HepG2 (cell line): ENCODE measurements around the gene TRIM66. TPM values are rescaled to one million over a fixed set of nuclear protein-coding genes. Genes with fewer than 3 reads are reported as not detected.
A peak's percentile ranks its signal among the peaks of the same experiment; 100 is the strongest.

Source experiments
- ATAC-seq: fragments of 200-7000 bp; cut with Tn5 transposase; 3 replicates; pipeline ENCODE4 v1.9.1; 2020; ENCODE audit warnings: mild to moderate bottlenecking, moderate library complexity
- BruUV-seq: library from RNA; stranded (reverse); fragments of 400-500 nt; replicated peaks from 2 replicates; lab custom pipeline; 2021; lab: Mats Ljungman, UMichigan
- CTCF ChIA-PET: fragments of 300-600 bp; formaldehyde crosslinking; extraction: SDS; loops from one replicate; lab custom pipeline; 2021; ENCODE audit warnings: low total read pairs, inconsistent platforms, low intra/inter-chr PET ratio; lab: Yijun Ruan, JAX
- POLR2A ChIA-PET: fragments of 350-600 bp; sonication (Branson Sonifier 250); formaldehyde crosslinking; loops from one replicate; lab custom pipeline; 2020; ENCODE audit warnings: antibody characterized with exemption, inconsistent platforms; lab: Yijun Ruan, JAX
- DNase-seq: peaks from one replicate; pipeline ENCODE4 v3.0.0-alpha.2; 2015; ENCODE audit warnings: low spot score
- FAIRE-seq: peaks from 3 replicates; lab custom pipeline; 2011; peaks lifted over from hg19 to GRCh38; lab: Jason Lieb, UNC
- H2AFZ ChIP-seq: one replicate; pipeline ENCODE4 v1.6.1; 2011; ENCODE audit warnings: low read length, inconsistent platforms
- H3K27ac ChIP-seq: fragments of 300-600 bp; 3 replicates; pipeline ENCODE4 v1.8.0; 2011; ENCODE audit warnings: mixed run types, mild to moderate bottlenecking, mixed read lengths, low read length, inconsistent platforms; ENCODE audit not compliant: insufficient read depth; ENCODE audit errors: extremely low read length
- H3K27me3 ChIP-seq, 2 experiments: fragments of 200-600 bp in 1 of 2; 2 replicates in 1 of 2; 3 replicates in 1 of 2; pipeline versions ENCODE4 v1.6.0 to v1.8.0; 2011; ENCODE audit warnings: low read length in 2 of 2, mild to moderate bottlenecking in 2 of 2, moderate library complexity in 2 of 2, inconsistent platforms in 1 of 2; ENCODE audit not compliant: insufficient read depth in 2 of 2, control insufficient read depth in 1 of 2
- H3K36me3 ChIP-seq, 2 experiments: fragments of 200-600 bp in 1 of 2; replicated peaks in 1 of 2; 2 replicates in 1 of 2; 3 replicates in 1 of 2; pipeline versions ENCODE4 v1.5.1 to v1.8.0; 2011; ENCODE audit warnings: low read length in 2 of 2, inconsistent platforms in 1 of 2; ENCODE audit not compliant: insufficient read depth in 2 of 2, control insufficient read depth in 1 of 2
- H3K4me1 ChIP-seq: 2 replicates; pipeline ENCODE4 v1.5.1; 2012; ENCODE audit warnings: low read length, inconsistent platforms; ENCODE audit not compliant: insufficient read depth
- H3K4me2 ChIP-seq: 2 replicates; pipeline ENCODE4 v1.6.0; 2011; ENCODE audit warnings: low read depth, low read length, inconsistent platforms
- H3K4me3 ChIP-seq, 3 experiments: fragments of 200-600 bp in 1 of 3; sonication (generic), shearing (Covaris generic) in 1 of 3; replicated peaks in 1 of 3; 2 replicates each; pipeline ENCODE4 v1.5.1; 2011 to 2016; ENCODE audit warnings: low read length in 3 of 3, inconsistent platforms in 2 of 3, low read depth in 2 of 3, mild to moderate bottlenecking in 2 of 3, control low read depth in 1 of 3, mixed read lengths in 1 of 3; ENCODE audit not compliant: insufficient read depth in 1 of 3
- H3K79me2 ChIP-seq: one replicate; pipeline ENCODE4 v1.6.1; 2011; ENCODE audit warnings: low read length, inconsistent platforms; ENCODE audit not compliant: insufficient read depth
- H3K9ac ChIP-seq: 2 replicates; pipeline ENCODE4 v1.6.0; 2011; ENCODE audit warnings: mild to moderate bottlenecking, low read depth, low read length, inconsistent platforms; ENCODE audit not compliant: insufficient read depth
- H3K9me3 ChIP-seq: 2 replicates; pipeline ENCODE4 v1.5.1; 2012; ENCODE audit warnings: mild to moderate bottlenecking, low read length
- H4K20me1 ChIP-seq: 2 replicates; pipeline ENCODE4 v1.6.0; 2011; ENCODE audit warnings: inconsistent platforms, mild to moderate bottlenecking, low read length, moderate library complexity; ENCODE audit not compliant: insufficient read depth
- ARNT ChIP-seq: fragments of 450-650 bp; IDR thresholded peaks from 2 replicates; pipeline ENCODE4 v1.6.1; 2017
- BCL3 ChIP-seq: sonication (generic); formaldehyde crosslinking; IDR thresholded peaks from 2 replicates; pipeline ENCODE4 v1.5.1; 2020; ENCODE audit warnings: mild to moderate bottlenecking, missing genetic modification reagents, moderate library complexity
- HMG20A ChIP-seq: IDR thresholded peaks from 2 replicates; pipeline ENCODE4 v1.6.1; 2016; ENCODE audit warnings: borderline replicate concordance
- LCORL ChIP-seq, 2 experiments: fragments of 450-650 bp in 1 of 2; sonication (generic) in 1 of 2; formaldehyde crosslinking in 1 of 2; IDR thresholded peaks; 2 replicates each; pipeline versions ENCODE4 v1.5.0 to v1.6.1; 2017 to 2020; ENCODE audit warnings: antibody characterized with exemption in 1 of 2, missing genetic modification reagents in 1 of 2
- MBNL3 ChIP-seq: fragments of 250-450 bp; sonication (Bioruptor Pico); conservative IDR thresholded peaks from 2 replicates; pipeline ENCODE4 v1.8.0; 2022; ENCODE audit warnings: mild to moderate bottlenecking, inconsistent platforms
- MEF2D ChIP-seq: sonication (generic); formaldehyde crosslinking; IDR thresholded peaks from 2 replicates; pipeline ENCODE4 v1.5.1; 2020; ENCODE audit warnings: mild to moderate bottlenecking, missing genetic modification reagents
- MTF1 ChIP-seq: sonication (generic); formaldehyde crosslinking; IDR thresholded peaks from 2 replicates; pipeline ENCODE4 v1.5.0; 2020; ENCODE audit warnings: missing genetic modification reagents
- PITX1 ChIP-seq: sonication (generic); formaldehyde crosslinking; IDR thresholded peaks from 2 replicates; pipeline ENCODE4 v1.5.1; 2020; ENCODE audit warnings: mild to moderate bottlenecking, missing genetic modification reagents
- SAFB2 ChIP-seq: sonication (generic); formaldehyde crosslinking; IDR thresholded peaks from 2 replicates; pipeline ENCODE4 v1.5.1; 2020; ENCODE audit warnings: missing genetic modification reagents, low read depth, mild to moderate bottlenecking, borderline replicate concordance
- SRF ChIP-seq: IDR thresholded peaks from 2 replicates; pipeline ENCODE4 v1.6.1; 2011; ENCODE audit warnings: mild to moderate bottlenecking, low read depth, low read length, moderate library complexity
- TGIF2 ChIP-seq: IDR thresholded peaks from 2 replicates; pipeline ENCODE4 v1.6.1; 2016; ENCODE audit warnings: control low read depth, missing compliant biosample characterization
- TRIM24 ChIP-seq: sonication (generic); formaldehyde crosslinking; IDR thresholded peaks from 2 replicates; pipeline ENCODE4 v1.8.0; 2022; ENCODE audit warnings: mild to moderate bottlenecking, missing genetic modification reagents
- YEATS2 ChIP-seq: sonication (generic); formaldehyde crosslinking; IDR thresholded peaks from 2 replicates; pipeline ENCODE4 v1.4.0; 2020; ENCODE audit warnings: missing genetic modification reagents, borderline replicate concordance
- ZFP91 ChIP-seq: sonication (generic); formaldehyde crosslinking; IDR thresholded peaks from 2 replicates; pipeline ENCODE4 v1.9.0; 2022; ENCODE audit warnings: missing genetic modification reagents, mild to moderate bottlenecking, borderline replicate concordance
- ZNF12 ChIP-seq: sonication (generic); formaldehyde crosslinking; IDR thresholded peaks from 2 replicates; pipeline ENCODE4 v1.5.0; 2020; ENCODE audit warnings: missing genetic modification reagents
- ZNF280D ChIP-seq: sonication (generic); formaldehyde crosslinking; IDR thresholded peaks from 2 replicates; pipeline ENCODE4 v1.5.1; 2020; ENCODE audit warnings: mild to moderate bottlenecking, missing genetic modification reagents
- ZNF331 ChIP-seq: sonication (generic); formaldehyde crosslinking; IDR thresholded peaks from 2 replicates; pipeline ENCODE4 v1.4.0; 2020; ENCODE audit warnings: missing genetic modification reagents
- ZNF430 ChIP-seq: sonication (generic); formaldehyde crosslinking; IDR thresholded peaks from 2 replicates; pipeline ENCODE4 v1.9.0; 2021; ENCODE audit warnings: mild to moderate bottlenecking, missing genetic modification reagents
- ZNF652 ChIP-seq: IDR thresholded peaks from 2 replicates; pipeline ENCODE4 v1.6.1; 2016; ENCODE audit warnings: low read depth, borderline replicate concordance
- ZNF841 ChIP-seq: sonication (generic); formaldehyde crosslinking; IDR thresholded peaks from 2 replicates; pipeline ENCODE4 v1.8.1; 2023; ENCODE audit warnings: missing genetic modification reagents, borderline replicate concordance
- WGBS: methylation state at CpG from one replicate; pipeline ENCODE4 v1.1.6; 2017; ENCODE audit warnings: low lambda C conversion rate; 5-methylcytosine and 5-hydroxymethylcytosine counted together
- in situ Hi-C: cut with HindIII; loops from 2 replicates; pipeline ENCODE4 v1.10.0; 2017; ENCODE audit warnings: low pct_unique_long_range_greater_than_20kb; ENCODE audit not compliant: extremely low pct_ligation_motif_present
- intact Hi-C: fragments of 100-400 bp; cut with micrococcal nuclease; formaldehyde crosslinking; loops from one replicate; pipeline ENCODE4 v1.10.0; 2022; ENCODE audit not compliant: unreplicated experiment
- polyA plus RNA-seq, 8 experiments: library from polyadenylated mRNA; depleted of rRNA in 3 of 8; stranded (reverse) in 7 of 8; unstranded in 1 of 8; fragments of >200 nt; fragmentation: Illumina TruSeq in 4 of 8; extraction: Trizol in 4 of 8; gene quantifications; 2 replicates each; pipeline versions ENCODE4 v1.2.1 to v1.2.3, GENCODE V29; 2011 to 2016; ENCODE audit warnings: low read depth in 4 of 8, missing spikeins in 1 of 8, mixed read lengths in 1 of 8; ENCODE audit not compliant: insufficient read depth in 1 of 8
- total RNA-seq, 5 experiments: library from RNA; depleted of rRNA; stranded (reverse); fragments of >200 nt; fragmentation: Illumina TruSeq; extraction: Trizol; gene quantifications; 2 replicates each; pipeline ENCODE4 v1.2.3, GENCODE V29; 2016; ENCODE audit warnings: low read depth in 1 of 5

The TRIM66 gene
- total and polyA plus RNA-seq, 2 of the 13 experiments (the other 11 are each of a cell fraction or from before 2014, with no cell fraction given) = 4.9 to 6.1 TPM

- no peak for TF ChIP-seq SRF
- no peak for TF ChIP-seq SAFB2 (CRISPR knock-in tag)
- TF ChIP-seq ZNF430 (CRISPR knock-in tag) = peak; percentile 26; the same call in 1 of the 2 replicates
- peak; percentile 78; the same call in 1 of the 2 replicates for TF ChIP-seq TGIF2
- TF ChIP-seq ZNF841 (CRISPR knock-in tag) = no peak
- no peak for TF ChIP-seq TRIM24 (CRISPR knock-in tag)
- peak; percentile 49; the same call in 1 of the 2 replicates for TF ChIP-seq YEATS2 (CRISPR knock-in tag)
- TF ChIP-seq LCORL (IDR thresholded peaks at IDR 0.05) = no peak
- peak; percentile 68; the same call in 1 of the 2 replicates for TF ChIP-seq LCORL (CRISPR knock-in tag; IDR thresholded peaks at IDR 0.05)
- peak; percentile 40; the same call in 1 of the 2 replicates for TF ChIP-seq PITX1 (CRISPR knock-in tag)
- no peak for TF ChIP-seq MTF1
- 0 out of 2 replicates have a peak, but pooled peaks have one; percentile 27 for TF ChIP-seq ZNF12 (CRISPR knock-in tag)
- no peak for TF ChIP-seq HMG20A (CRISPR knock-in tag)
- no peak for TF ChIP-seq ARNT
- no peak for TF ChIP-seq MEF2D (CRISPR knock-in tag)
- TF ChIP-seq ZNF331 (CRISPR knock-in tag) = peak; percentile 70; the same call in 1 of the 2 replicates
Observed at GRCh38 chr11:8679006-8679405, 3.5 kb downstream of the TRIM66 start (continued).

GRCh38 chr11:8676458-8676857, 6.0 kb downstream of the TRIM66 start:
- peaks cover 34% of the 10 kb centered on the region for H3K4me1 ChIP-seq
- no peaks in the 10 kb centered on the region for H3K27me3 ChIP-seq
- DNase-seq = no peak
- no peak overlapping the region for H2AFZ ChIP-seq
- no peak overlapping the region for H3K9ac ChIP-seq
- no peak for FAIRE-seq
- peaks cover 7 to 8% of the 10 kb centered on the region in 2 experiments; a peak in 4 of 5 replicates for H3K36me3 ChIP-seq
- intact Hi-C loops (no loop called here), in situ Hi-C loops (loop anchor here (25.0 kb wide), 1 partner anchor 286 kb away; the partner anchor contains the start of gene TMEM9B)
- H3K9me3 ChIP-seq = no peaks in the 10 kb centered on the region
- ChIA-PET CTCF (no interaction called here), POLR2A (no interaction called here)
- 89% methylated on average over 1 of the region's 1 CpG for WGBS
- peaks cover 2% of the 10 kb centered on the region for H3K79me2 ChIP-seq
- no peak overlapping the region for H3K4me2 ChIP-seq
- no peaks in the 10 kb centered on the region for H4K20me1 ChIP-seq
- ATAC-seq = no peak
- no TSS peak for BruUV-seq
- no peak overlapping the region for H3K4me3 ChIP-seq
- no peak overlapping the region for H3K27ac ChIP-seq
- no peak for TF ChIP-seq MBNL3 (CRISPR knock-in tag)
- no peak for TF ChIP-seq ZNF280D (CRISPR knock-in tag)
- no peak for TF ChIP-seq BCL3
- TF ChIP-seq ZFP91 = peak; percentile 43; the same call in 1 of the 2 replicates
- TF ChIP-seq ZNF652 = peak; percentile 82
